H54 (cell line): ENCODE results near the gene PLSCR4.
"Not testable (repeated sequence)": the region's sequence is repeated elsewhere in the genome, so short reads cannot be mapped to it uniquely, and the experiment has no call there.

Experiments used
- DNase-seq: peaks from one replicate; pipeline ENCODE4 v3.0.0; 2011; ENCODE audit warnings: low spot score, mixed read lengths; ENCODE audit not compliant: insufficient read length
- FAIRE-seq: peaks from 3 replicates; lab custom pipeline; 2011; peaks lifted over from hg19 to GRCh38; lab: Jason Lieb, UNC
- POLR2A ChIP-seq: IDR thresholded peaks from 2 replicates; pipeline ENCODE4 v1.6.1; 2011; ENCODE audit warnings: low read depth, mild to moderate bottlenecking, low read length

The PLSCR4 gene, protein sequence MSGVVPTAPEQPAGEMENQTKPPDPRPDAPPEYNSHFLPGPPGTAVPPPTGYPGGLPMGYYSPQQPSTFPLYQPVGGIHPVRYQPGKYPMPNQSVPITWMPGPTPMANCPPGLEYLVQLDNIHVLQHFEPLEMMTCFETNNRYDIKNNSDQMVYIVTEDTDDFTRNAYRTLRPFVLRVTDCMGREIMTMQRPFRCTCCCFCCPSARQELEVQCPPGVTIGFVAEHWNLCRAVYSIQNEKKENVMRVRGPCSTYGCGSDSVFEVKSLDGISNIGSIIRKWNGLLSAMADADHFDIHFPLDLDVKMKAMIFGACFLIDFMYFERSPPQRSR

DNA sequence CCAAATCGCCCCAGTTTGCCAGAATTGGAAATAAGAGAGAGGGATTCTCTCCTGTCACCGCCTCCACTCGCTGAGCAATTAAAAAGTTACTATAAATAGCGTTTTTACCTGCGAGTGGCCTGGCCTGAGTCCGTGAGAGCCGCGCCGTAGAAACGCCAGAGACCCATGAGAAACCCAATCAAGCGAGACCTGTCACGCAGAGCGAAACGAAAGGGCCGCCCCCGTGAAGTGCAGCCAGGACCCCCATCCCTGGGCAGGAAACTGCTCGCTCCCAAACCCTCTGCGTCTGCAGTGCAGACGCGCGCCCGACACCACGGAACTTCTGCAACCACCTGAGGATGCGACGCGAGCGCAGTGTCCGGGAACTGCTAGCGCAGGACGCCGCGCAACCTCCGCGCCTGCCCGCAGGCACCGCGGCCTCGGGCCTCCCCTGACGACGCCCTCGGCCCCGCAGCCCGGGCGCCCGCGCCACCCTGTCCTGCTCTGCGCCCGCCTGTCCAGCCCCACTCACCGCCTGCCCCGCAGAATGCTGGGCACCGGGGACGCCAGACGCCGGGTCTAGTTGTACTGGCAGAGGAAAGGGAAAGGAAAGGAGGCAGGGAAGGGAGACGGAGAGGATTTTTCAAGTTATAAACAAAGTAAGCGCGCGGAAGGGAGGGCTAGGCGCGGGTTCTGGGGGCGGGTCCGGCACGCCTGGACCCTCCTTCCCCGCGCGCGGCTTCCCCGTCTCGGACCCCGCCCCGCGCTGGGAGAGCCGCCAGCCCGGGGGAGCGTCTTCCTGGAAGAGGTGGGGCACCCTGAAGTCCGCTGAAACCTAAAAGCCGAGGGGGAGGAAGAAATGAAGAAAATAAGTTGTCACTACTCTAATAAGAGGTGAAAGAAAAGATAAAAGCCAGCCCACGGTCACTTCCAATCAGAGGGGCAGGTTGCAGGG is at the start of gene PLSCR4:
TSS of gene PLSCR4 (minus strand) at position 657 of the 934 bp plus-strand sequence. CDS start 29,034 bp downstream, outside the sequence.
- TF ChIP-seq POLR2A = no peak
- peak; percentile 60 for DNase-seq

DNA sequence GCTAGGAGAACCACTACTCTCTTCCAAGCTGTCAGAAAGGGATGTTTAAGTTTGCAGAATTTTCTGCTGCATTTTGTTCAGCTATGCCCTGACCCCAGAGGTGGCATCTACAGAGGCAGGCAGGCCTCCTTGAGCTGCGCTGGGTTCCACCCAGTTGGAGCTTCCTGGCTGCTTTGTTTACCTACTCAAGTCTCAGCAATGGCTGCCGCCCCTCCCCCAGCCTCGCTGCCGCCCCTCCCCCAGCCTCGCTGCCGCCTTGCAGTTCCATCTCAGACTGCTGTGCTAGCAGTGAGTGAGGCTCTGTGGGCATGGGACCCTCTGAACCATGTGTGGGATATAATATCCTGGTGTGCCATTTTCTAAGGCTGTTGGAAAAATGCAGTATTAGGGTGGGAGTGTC is 42.5 kb upstream of the PLSCR4 start:
- not testable (repeated sequence) for FAIRE-seq, DNase-seq

More for the DNA sequence above, at the start of gene PLSCR4:
- FAIRE-seq = peak; percentile 33

GRCh38 chr3:146283781-146284445 is 33.0 kb upstream of the PLSCR4 start:
- DNase-seq (no peak), FAIRE-seq (no peak)
- no peak for TF ChIP-seq POLR2A

GRCh38 chr3:146280864-146281263 is 30.0 kb upstream of the PLSCR4 start:
- no peak for TF ChIP-seq POLR2A
- DNase-seq (no peak), FAIRE-seq (no peak)

- DNase-seq (no peak), FAIRE-seq (no peak)
- TF ChIP-seq POLR2A = no peak
Measured at GRCh38 chr3:146279951-146280350, 29.0 kb upstream of the PLSCR4 start.

GRCh38 chr3:146279013-146279412 is 28.1 kb upstream of the PLSCR4 start:
- DNase-seq (no peak), FAIRE-seq (no peak)
- TF ChIP-seq POLR2A = no peak

DNA sequence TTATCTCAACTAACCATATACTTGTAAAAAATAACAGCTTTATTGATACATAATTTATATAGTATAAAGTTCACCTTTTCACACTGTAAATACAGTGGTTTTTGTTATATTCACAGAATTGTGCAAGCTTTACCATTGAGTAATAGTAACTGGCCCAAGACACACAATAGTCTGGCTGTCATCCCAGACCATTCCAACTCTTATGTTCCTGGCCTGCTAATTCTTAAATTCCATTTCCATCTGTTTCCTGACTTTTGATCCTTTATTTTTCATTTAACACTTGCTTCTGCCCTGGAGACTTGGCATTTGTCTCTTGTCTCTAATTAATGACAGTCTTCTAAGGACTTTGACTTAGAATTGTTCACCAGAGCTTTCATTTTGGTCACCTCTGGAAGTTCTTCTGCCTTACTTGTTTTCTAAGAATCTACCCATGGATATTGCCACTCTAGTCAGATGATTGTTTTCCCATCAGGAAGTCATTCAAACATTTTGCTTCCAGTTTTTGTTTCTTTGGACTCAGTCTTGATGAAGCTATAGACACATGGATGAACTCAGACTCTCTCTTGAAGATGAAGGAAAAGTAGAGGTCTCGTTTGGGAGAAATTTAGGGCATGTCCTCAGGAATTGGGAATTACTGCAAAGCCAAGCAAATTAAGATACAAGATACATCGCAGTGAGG is 27.2 kb upstream of the PLSCR4 start:
- FAIRE-seq (no peak), DNase-seq (no peak)
- TF ChIP-seq POLR2A = no peak

GRCh38 chr3:146275476-146275875 is 24.6 kb upstream of the PLSCR4 start:
- DNase-seq = no peak
- no peak for FAIRE-seq
- TF ChIP-seq POLR2A = no peak

DNA sequence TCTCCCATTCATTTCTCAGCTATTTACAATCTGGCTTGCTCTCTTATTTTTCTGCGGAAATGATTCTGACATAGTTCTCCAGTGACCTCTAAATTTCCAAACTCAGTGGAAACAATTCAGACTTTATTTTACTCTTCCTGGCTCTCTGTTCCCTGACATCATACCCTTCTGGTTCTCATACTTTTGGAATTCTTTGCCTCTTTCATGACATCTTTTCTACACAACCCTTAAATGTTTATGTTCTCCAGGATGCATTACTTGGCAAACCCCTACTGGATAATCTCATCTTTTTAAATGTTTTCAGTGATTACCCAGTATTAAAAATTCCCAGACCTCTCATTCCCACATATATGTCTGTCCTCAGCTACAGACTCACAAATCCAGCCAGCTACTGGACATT is 23.9 kb upstream of the PLSCR4 start:
- DNase-seq (no peak), FAIRE-seq (peak; percentile 60)

GRCh38 chr3:146273721-146274407 is 23.0 kb upstream of the PLSCR4 start:
- no peak for FAIRE-seq
- DNase-seq = no peak
- TF ChIP-seq POLR2A = no peak

More for the DNA sequence above, 23.9 kb upstream of the PLSCR4 start:
- no peak for TF ChIP-seq POLR2A

DNA sequence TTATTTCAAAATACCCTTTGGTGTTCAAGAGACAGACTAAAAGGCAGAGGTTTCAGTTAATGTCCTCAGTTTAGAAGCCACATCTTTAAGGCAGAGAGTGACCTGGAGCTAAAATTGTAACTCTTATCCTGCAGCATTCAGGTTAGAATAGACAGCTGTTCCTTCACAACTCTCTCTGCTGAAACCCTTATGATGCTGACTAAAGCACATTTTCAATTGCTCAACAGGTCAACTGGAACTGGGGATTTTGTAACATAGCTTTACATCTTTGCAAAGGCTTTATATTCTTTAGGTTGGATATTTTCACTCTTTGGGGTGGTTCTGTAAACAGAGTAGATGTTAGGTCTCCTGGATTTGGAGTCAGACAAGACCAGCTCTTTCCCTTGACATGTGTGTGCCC is 20.3 kb upstream of the PLSCR4 start:
- no peak for TF ChIP-seq POLR2A
- no peak for DNase-seq
- no peak for FAIRE-seq

- no peak for TF ChIP-seq POLR2A
- DNase-seq = no peak
- FAIRE-seq = no peak
Measured at GRCh38 chr3:146269271-146269670, 18.4 kb upstream of the PLSCR4 start.
